ENCODE data around the gene FAM168A. TPM values are rescaled to one million over a fixed set of nuclear protein-coding genes. Genes with fewer than 3 reads are reported as not detected.

FAM168A gene
- total RNA-seq, 3 donors from 2014 or later (not counting 1 experiment from before 2014, with no cell fraction given): 27.4 to 39.8 (median 30.4) TPM

GRCh38 chr11:73509188-73509587 is 88.7 kb downstream of the FAM168A start:
- Mint-ChIP-seq H3K27ac (no peak overlapping the region), H3K36me3 (no peaks in the 10 kb centered on the region), H3K4me3 (no peak overlapping the region), H3K27me3 (ENCODE audit: low read depth in 2 of 2) (no peaks in the 10 kb centered on the region), H3K4me1 (peaks cover 13 to 19% of the 10 kb centered on the region in 2 donors), H3K9me3 (no peaks in the 10 kb centered on the region)
- Histone ChIP-seq H3K27me3 (ENCODE audit: control insufficient read depth, insufficient read depth, low read length) (no peaks in the 10 kb centered on the region), H3K36me3 (ENCODE audit: control insufficient read depth, insufficient read depth, low read length) (no peaks in the 10 kb centered on the region), H3K27ac (ENCODE audit: low read length) (no peak overlapping the region), H3K4me1 (ENCODE audit: control insufficient read depth, insufficient read depth, low read length) (no peaks in the 10 kb centered on the region), H3K9me3 (ENCODE audit: control insufficient read depth, insufficient read depth, low read length) (no peaks in the 10 kb centered on the region), H3K4me3 (ENCODE audit: low read length) (no peak overlapping the region)
- TF ChIP-seq, protein P1, sequence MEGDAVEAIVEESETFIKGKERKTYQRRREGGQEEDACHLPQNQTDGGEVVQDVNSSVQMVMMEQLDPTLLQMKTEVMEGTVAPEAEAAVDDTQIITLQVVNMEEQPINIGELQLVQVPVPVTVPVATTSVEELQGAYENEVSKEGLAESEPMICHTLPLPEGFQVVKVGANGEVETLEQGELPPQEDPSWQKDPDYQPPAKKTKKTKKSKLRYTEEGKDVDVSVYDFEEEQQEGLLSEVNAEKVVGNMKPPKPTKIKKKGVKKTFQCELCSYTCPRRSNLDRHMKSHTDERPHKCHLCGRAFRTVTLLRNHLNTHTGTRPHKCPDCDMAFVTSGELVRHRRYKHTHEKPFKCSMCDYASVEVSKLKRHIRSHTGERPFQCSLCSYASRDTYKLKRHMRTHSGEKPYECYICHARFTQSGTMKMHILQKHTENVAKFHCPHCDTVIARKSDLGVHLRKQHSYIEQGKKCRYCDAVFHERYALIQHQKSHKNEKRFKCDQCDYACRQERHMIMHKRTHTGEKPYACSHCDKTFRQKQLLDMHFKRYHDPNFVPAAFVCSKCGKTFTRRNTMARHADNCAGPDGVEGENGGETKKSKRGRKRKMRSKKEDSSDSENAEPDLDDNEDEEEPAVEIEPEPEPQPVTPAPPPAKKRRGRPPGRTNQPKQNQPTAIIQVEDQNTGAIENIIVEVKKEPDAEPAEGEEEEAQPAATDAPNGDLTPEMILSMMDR (IDR thresholded peaks at IDR 0.05): no peak
- no peak for ATAC-seq
- intact Hi-C loops (cut with micrococcal nuclease): no loop called here
- DNase-seq: no peak
- WGBS (ENCODE audit: insufficient coverage): 67% methylated on average over 1 of the region's 1 CpG

DNA sequence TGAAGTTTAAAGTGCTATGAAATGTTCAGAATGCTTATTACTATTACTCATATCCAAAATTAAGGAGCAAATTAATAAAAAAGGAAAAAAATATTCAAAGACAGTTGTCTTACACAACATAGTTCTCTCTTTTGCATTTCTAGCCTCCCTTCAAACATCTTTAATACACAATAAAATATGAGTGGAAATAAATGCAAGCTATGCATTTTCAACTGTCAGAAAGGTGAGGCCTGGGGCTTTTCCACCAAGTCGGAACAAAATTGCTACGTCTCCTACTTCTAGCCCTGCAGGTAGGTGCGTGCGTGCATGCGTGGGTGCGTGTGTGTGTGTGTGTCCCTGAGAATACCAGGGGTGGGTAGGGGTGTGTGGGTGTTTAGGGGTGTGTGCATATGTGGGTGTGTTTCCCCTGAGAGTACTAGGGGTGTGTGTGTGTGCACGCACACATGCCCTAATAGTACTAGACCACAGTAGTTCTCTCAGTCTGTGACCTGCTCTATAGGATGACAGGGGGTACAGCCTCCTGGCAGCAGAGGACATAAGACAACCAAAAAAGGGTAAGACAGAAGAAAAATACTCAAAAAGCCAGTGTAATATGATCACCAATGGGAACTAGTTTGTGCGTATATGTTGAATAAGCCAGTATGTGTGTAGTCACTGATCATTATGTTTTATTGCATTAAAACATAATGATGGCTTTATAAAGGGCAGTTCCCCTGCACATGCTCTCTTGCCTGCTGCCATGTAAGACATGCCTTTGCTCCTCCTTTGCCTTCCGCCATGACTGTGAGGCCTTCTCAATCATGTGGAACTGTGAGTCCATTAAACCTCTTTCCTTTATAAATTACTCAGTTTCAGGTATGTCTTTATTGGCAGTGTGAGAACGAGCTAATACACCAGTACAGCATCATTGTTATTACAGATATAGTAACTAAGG is 89.4 kb downstream of the FAM168A start:
- H3K36me3 ChIP-seq (ENCODE audit: control insufficient read depth, insufficient read depth, low read length): no peaks in the 10 kb centered on the region
- H3K36me3 Mint-ChIP-seq: no peaks in the 10 kb centered on the region
- H3K27me3 ChIP-seq (ENCODE audit: control insufficient read depth, insufficient read depth, low read length): no peaks in the 10 kb centered on the region
- no peak overlapping the region for H3K27ac ChIP-seq (ENCODE audit: low read length)
- TF ChIP-seq, protein P1 (IDR thresholded peaks at IDR 0.05): no peak
- H3K4me1 Mint-ChIP-seq: peaks cover 13 to 19% of the 10 kb centered on the region in 2 donors
- intact Hi-C loops (cut with micrococcal nuclease): no loop called here
- H3K27ac Mint-ChIP-seq: no peak overlapping the region
- H3K4me1 ChIP-seq (ENCODE audit: control insufficient read depth, insufficient read depth, low read length): no peaks in the 10 kb centered on the region
- no peaks in the 10 kb centered on the region for H3K27me3 Mint-ChIP-seq (ENCODE audit: low read depth in 2 of 2)
- DNase-seq: no peak
- WGBS (ENCODE audit: insufficient coverage): 97% methylated on average over 9 of the region's 10 CpGs
- H3K4me3 Mint-ChIP-seq: no peak overlapping the region
- ATAC-seq: no peak
- H3K9me3 Mint-ChIP-seq: no peaks in the 10 kb centered on the region
- no peak overlapping the region for H3K4me3 ChIP-seq (ENCODE audit: low read length)
- no peaks in the 10 kb centered on the region for H3K9me3 ChIP-seq (ENCODE audit: control insufficient read depth, insufficient read depth, low read length)

DNA sequence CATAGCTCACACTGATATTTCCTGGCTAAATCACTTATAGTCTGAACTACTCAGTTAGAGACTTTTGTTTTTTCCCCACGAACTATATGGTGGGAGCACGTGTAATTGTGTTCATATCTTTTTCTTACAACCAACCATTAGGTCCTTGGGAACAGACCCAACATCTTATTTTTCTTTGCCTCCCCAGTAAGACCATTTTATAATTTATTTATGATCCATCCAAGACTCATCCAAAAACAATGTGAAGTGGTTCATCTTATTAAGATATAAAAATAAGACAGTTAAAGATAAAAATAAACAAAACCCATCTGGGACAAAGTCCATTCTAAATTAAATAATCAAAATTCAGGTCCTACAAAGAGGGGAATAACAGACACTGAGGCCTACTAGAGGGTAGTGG is 90.8 kb downstream of the FAM168A start:
- no peak overlapping the region for H3K27ac Mint-ChIP-seq
- no peak overlapping the region for H3K4me3 ChIP-seq (ENCODE audit: low read length)

More for the DNA sequence above, 90.8 kb downstream of the FAM168A start:
- no peaks in the 10 kb centered on the region for H3K27me3 Mint-ChIP-seq (ENCODE audit: low read depth in 2 of 2)
- DNase-seq (no peak), ATAC-seq (no peak)
- no peaks in the 10 kb centered on the region for H3K36me3 Mint-ChIP-seq
- Histone ChIP-seq H3K36me3 (ENCODE audit: control insufficient read depth, insufficient read depth, low read length) (no peaks in the 10 kb centered on the region), H3K9me3 (ENCODE audit: control insufficient read depth, insufficient read depth, low read length) (no peaks in the 10 kb centered on the region), H3K4me1 (ENCODE audit: control insufficient read depth, insufficient read depth, low read length) (no peaks in the 10 kb centered on the region), H3K27ac (ENCODE audit: low read length) (no peak overlapping the region), H3K27me3 (ENCODE audit: control insufficient read depth, insufficient read depth, low read length) (no peaks in the 10 kb centered on the region)
- no peaks in the 10 kb centered on the region for H3K9me3 Mint-ChIP-seq
- peaks cover 18 to 28% of the 10 kb centered on the region in 2 donors for H3K4me1 Mint-ChIP-seq
- TF ChIP-seq, protein P1 (IDR thresholded peaks at IDR 0.05): no peak
- WGBS (ENCODE audit: insufficient coverage): 93% methylated on average over 2 of the region's 2 CpGs
- no peak overlapping the region for H3K4me3 Mint-ChIP-seq
- intact Hi-C loops (cut with micrococcal nuclease): no loop called here

Data from natural killer cell (primary cell).